Uterus (tissue), 2 donors: ENCODE results near the gene BACH1.

ENCODE experiments used
- POLR2A ChIP-seq, 2 donors: fragments of 450-650 bp; IDR thresholded peaks; one replicate each; pipeline ENCODE4 v1.6.1; 2016; ENCODE audit warnings: antibody characterized with exemption in 2 of 2, mild to moderate bottlenecking in 1 of 2, moderate library complexity in 1 of 2
- TF ChIP-seq, protein P1 (sequence below), 4 experiments: fragments of 200-600 bp in 2 of 4; fragments of 450-650 bp in 2 of 4; sonication (generic) in 2 of 4; IDR thresholded peaks; one replicate each; pipeline ENCODE4 v1.5.1; 2016 to 2019; ENCODE audit warnings: antibody characterized with exemption in 4 of 4, mild to moderate bottlenecking in 2 of 4, moderate library complexity in 1 of 4

DNA sequence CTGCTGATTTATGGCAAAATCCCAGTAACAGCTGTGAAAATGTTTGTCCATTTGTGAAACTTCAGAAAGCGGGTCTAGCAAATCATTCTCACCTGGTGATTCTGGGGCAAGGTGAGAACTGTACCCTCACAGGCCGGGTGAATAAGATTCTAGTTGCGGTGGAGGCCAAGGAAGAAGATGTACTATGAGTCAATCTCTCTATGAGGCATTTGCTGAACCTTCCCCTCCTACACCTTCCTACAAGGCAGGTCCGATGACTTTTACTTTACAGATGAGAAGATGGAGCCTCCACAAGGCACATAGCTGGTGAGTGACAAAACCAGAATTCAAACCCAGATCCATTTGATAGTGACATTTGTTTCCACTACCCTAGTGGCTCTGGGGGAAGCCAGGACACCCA lies 72.7 kb downstream of the BACH1 start:
- TF ChIP-seq, protein P1, sequence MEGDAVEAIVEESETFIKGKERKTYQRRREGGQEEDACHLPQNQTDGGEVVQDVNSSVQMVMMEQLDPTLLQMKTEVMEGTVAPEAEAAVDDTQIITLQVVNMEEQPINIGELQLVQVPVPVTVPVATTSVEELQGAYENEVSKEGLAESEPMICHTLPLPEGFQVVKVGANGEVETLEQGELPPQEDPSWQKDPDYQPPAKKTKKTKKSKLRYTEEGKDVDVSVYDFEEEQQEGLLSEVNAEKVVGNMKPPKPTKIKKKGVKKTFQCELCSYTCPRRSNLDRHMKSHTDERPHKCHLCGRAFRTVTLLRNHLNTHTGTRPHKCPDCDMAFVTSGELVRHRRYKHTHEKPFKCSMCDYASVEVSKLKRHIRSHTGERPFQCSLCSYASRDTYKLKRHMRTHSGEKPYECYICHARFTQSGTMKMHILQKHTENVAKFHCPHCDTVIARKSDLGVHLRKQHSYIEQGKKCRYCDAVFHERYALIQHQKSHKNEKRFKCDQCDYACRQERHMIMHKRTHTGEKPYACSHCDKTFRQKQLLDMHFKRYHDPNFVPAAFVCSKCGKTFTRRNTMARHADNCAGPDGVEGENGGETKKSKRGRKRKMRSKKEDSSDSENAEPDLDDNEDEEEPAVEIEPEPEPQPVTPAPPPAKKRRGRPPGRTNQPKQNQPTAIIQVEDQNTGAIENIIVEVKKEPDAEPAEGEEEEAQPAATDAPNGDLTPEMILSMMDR (IDR thresholded peaks at IDR 0.05) = no peak
- TF ChIP-seq POLR2A (IDR thresholded peaks at IDR 0.05) = no peak
